HepG2 (cell line): ENCODE data around the gene GLB1L3. TPM values are rescaled to one million over a fixed set of nuclear protein-coding genes. Genes with fewer than 3 reads are reported as not detected.

ENCODE experiments used
- POLR2AphosphoS2 ChIP-seq: IDR thresholded peaks from 2 replicates; pipeline ENCODE4 v1.6.1; 2011; ENCODE audit warnings: low read depth, low read length, improper control_type of control experiment
- ZFY ChIP-seq: sonication (generic); formaldehyde crosslinking; IDR thresholded peaks from 2 replicates; pipeline ENCODE4 v1.4.0; 2020; ENCODE audit warnings: missing genetic modification reagents
- ZNF367 ChIP-seq: sonication (generic); formaldehyde crosslinking; IDR thresholded peaks from 2 replicates; pipeline ENCODE4 v1.4.0; 2020; ENCODE audit warnings: missing genetic modification reagents, borderline replicate concordance
- polyA plus RNA-seq, 8 experiments: library from polyadenylated mRNA; depleted of rRNA in 3 of 8; stranded (reverse) in 7 of 8; unstranded in 1 of 8; fragments of >200 nt; fragmentation: Illumina TruSeq in 4 of 8; extraction: Trizol in 4 of 8; gene quantifications; 2 replicates each; pipeline versions ENCODE4 v1.2.1 to v1.2.3, GENCODE V29; 2011 to 2016; ENCODE audit warnings: low read depth in 4 of 8, missing spikeins in 1 of 8, mixed read lengths in 1 of 8; ENCODE audit not compliant: insufficient read depth in 1 of 8
- total RNA-seq, 5 experiments: library from RNA; depleted of rRNA; stranded (reverse); fragments of >200 nt; fragmentation: Illumina TruSeq; extraction: Trizol; gene quantifications; 2 replicates each; pipeline ENCODE4 v1.2.3, GENCODE V29; 2016; ENCODE audit warnings: low read depth in 1 of 5
- TF ChIP-seq, protein P1 (sequence below), 2 experiments: fragments of 450-650 bp in 1 of 2; sonication (generic) in 1 of 2; formaldehyde crosslinking in 1 of 2; IDR thresholded peaks; 2 replicates each; pipeline versions ENCODE4 v1.6.1 to v1.8.0; 2016 to 2022; ENCODE audit warnings: antibody characterized with exemption in 1 of 2, mild to moderate bottlenecking in 1 of 2, missing genetic modification reagents in 1 of 2
- TF ChIP-seq, protein P2 (sequence below): sonication (generic); formaldehyde crosslinking; IDR thresholded peaks from 2 replicates; pipeline ENCODE4 v1.5.0; 2020; ENCODE audit warnings: mild to moderate bottlenecking, missing genetic modification reagents, borderline replicate concordance
- TF ChIP-seq, protein P3 (sequence below): conservative IDR thresholded peaks from 2 replicates; pipeline ENCODE4 v1.6.1; 2018; ENCODE audit warnings: missing genetic modification reagents

GLB1L3 gene
- total and polyA plus RNA-seq, 2 of the 13 experiments (the other 11 are each of a cell fraction or from before 2014, with no cell fraction given), result not detected

DNA sequence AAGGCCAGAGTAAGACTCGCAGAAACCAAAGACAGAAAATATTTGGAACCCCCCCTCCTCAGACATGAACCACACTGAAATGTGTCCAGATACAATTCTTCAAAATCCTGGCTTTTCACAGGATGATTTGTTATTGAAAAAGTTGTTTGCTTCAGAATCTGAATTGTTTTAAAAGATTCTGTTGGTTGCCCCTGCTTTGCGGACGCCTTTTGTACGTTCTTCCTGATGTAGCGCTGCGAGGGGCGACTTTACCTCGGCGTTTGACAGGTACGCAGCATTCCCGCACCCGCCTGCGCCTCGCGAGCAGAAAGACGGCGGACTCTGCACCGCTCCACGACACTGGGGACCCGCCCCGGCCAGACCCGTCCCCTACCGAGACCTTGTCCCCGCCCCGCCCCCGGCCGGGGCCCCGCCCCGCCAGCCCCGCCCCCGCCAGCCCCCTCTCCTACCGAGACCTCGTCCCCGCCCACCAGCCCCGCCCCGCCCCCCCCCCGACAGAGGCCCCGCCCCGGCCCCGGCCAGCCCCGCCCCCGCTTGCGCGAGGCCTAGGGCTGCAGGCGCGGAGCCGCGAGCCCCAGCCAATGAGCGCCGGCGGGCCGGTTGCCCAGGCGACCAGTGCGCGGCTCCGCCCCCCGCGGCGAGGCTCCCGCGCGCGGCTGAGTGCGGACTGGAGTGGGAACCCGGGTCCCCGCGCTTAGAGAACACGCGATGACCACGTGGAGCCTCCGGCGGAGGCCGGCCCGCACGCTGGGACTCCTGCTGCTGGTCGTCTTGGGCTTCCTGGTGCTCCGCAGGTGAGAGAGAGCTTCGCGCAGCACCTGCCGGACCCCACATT, 55.4 kb downstream of the GLB1L3 start, which contains the start of gene GLB1L2 (continued):
- TF ChIP-seq ZNF367 (CRISPR knock-in tag) (no peak), POLR2AphosphoS2 (no peak), ZFY (CRISPR knock-in tag) (peak; percentile 40)
- TF ChIP-seq, protein P1, sequence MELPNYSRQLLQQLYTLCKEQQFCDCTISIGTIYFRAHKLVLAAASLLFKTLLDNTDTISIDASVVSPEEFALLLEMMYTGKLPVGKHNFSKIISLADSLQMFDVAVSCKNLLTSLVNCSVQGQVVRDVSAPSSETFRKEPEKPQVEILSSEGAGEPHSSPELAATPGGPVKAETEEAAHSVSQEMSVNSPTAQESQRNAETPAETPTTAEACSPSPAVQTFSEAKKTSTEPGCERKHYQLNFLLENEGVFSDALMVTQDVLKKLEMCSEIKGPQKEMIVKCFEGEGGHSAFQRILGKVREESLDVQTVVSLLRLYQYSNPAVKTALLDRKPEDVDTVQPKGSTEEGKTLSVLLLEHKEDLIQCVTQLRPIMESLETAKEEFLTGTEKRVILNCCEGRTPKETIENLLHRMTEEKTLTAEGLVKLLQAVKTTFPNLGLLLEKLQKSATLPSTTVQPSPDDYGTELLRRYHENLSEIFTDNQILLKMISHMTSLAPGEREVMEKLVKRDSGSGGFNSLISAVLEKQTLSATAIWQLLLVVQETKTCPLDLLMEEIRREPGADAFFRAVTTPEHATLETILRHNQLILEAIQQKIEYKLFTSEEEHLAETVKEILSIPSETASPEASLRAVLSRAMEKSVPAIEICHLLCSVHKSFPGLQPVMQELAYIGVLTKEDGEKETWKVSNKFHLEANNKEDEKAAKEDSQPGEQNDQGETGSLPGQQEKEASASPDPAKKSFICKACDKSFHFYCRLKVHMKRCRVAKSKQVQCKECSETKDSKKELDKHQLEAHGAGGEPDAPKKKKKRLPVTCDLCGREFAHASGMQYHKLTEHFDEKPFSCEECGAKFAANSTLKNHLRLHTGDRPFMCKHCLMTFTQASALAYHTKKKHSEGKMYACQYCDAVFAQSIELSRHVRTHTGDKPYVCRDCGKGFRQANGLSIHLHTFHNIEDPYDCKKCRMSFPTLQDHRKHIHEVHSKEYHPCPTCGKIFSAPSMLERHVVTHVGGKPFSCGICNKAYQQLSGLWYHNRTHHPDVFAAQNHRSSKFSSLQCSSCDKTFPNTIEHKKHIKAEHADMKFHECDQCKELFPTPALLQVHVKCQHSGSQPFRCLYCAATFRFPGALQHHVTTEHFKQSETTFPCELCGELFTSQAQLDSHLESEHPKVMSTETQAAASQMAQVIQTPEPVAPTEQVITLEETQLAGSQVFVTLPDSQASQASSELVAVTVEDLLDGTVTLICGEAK (IDR thresholded peaks at IDR 0.05), result no peak
- TF ChIP-seq, protein P1 (CRISPR knock-in tag; IDR thresholded peaks at IDR 0.05), result no peak
- TF ChIP-seq, protein P2, sequence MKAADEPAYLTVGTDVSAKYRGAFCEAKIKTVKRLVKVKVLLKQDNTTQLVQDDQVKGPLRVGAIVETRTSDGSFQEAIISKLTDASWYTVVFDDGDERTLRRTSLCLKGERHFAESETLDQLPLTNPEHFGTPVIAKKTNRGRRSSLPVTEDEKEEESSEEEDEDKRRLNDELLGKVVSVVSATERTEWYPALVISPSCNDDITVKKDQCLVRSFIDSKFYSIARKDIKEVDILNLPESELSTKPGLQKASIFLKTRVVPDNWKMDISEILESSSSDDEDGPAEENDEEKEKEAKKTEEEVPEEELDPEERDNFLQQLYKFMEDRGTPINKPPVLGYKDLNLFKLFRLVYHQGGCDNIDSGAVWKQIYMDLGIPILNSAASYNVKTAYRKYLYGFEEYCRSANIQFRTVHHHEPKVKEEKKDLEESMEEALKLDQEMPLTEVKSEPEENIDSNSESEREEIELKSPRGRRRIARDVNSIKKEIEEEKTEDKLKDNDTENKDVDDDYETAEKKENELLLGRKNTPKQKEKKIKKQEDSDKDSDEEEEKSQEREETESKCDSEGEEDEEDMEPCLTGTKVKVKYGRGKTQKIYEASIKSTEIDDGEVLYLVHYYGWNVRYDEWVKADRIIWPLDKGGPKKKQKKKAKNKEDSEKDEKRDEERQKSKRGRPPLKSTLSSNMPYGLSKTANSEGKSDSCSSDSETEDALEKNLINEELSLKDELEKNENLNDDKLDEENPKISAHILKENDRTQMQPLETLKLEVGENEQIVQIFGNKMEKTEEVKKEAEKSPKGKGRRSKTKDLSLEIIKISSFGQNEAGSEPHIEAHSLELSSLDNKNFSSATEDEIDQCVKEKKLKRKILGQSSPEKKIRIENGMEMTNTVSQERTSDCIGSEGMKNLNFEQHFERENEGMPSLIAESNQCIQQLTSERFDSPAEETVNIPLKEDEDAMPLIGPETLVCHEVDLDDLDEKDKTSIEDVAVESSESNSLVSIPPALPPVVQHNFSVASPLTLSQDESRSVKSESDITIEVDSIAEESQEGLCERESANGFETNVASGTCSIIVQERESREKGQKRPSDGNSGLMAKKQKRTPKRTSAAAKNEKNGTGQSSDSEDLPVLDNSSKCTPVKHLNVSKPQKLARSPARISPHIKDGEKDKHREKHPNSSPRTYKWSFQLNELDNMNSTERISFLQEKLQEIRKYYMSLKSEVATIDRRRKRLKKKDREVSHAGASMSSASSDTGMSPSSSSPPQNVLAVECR (CRISPR knock-in tag), result no peak
- TF ChIP-seq, protein P3, sequence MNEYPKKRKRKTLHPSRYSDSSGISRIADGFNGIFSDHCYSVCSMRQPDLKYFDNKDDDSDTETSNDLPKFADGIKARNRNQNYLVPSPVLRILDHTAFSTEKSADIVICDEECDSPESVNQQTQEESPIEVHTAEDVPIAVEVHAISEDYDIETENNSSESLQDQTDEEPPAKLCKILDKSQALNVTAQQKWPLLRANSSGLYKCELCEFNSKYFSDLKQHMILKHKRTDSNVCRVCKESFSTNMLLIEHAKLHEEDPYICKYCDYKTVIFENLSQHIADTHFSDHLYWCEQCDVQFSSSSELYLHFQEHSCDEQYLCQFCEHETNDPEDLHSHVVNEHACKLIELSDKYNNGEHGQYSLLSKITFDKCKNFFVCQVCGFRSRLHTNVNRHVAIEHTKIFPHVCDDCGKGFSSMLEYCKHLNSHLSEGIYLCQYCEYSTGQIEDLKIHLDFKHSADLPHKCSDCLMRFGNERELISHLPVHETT (CRISPR knock-in tag), result no peak
